Lung (tissue), 12 donors: ENCODE data around the gene VPS33A. TPM values are rescaled to one million over a fixed set of nuclear protein-coding genes. Genes with fewer than 3 reads are reported as not detected.
"Not testable (repeated sequence)": the region's sequence is repeated elsewhere in the genome, so short reads cannot be mapped to it uniquely, and the experiment has no call there.

ENCODE experiments used
- ATAC-seq: fragments of 200-7000 bp; cut with Tn5 transposase; one replicate; pipeline ENCODE4 v1.9.1; 2020; ENCODE audit warnings: moderate number of reproducible peaks; ENCODE audit not compliant: insufficient read depth, low FRiP score
- DNase-seq, 3 donors: peaks; one replicate each; pipeline ENCODE4 v3.0.0-alpha.2; 2013 to 2017
- H3K27ac ChIP-seq, 2 donors: one replicate each; pipeline ENCODE4 v1.5.1; 2013; ENCODE audit warnings: mild to moderate bottlenecking in 2 of 2, moderate library complexity in 2 of 2, control low read depth in 1 of 2, inconsistent platforms in 1 of 2, low read depth in 1 of 2, low read length in 1 of 2
- H3K27me3 ChIP-seq, 3 donors: one replicate each; pipeline ENCODE4 v1.5.1; 2013; ENCODE audit warnings: low read length in 2 of 3; ENCODE audit not compliant: control insufficient read depth in 3 of 3, insufficient read depth in 3 of 3
- H3K36me3 ChIP-seq, 4 donors: one replicate each; pipeline ENCODE4 v1.5.1; 2013; ENCODE audit warnings: low read length in 4 of 4, mild to moderate bottlenecking in 1 of 4, moderate library complexity in 1 of 4; ENCODE audit not compliant: control insufficient read depth in 4 of 4, insufficient read depth in 4 of 4
- H3K4me1 ChIP-seq, 5 donors: one replicate each; pipeline ENCODE4 v1.5.1; 2013; ENCODE audit warnings: low read length in 5 of 5, mild to moderate bottlenecking in 2 of 5, moderate library complexity in 1 of 5; ENCODE audit not compliant: control insufficient read depth in 5 of 5, insufficient read depth in 5 of 5
- H3K4me3 ChIP-seq: one replicate; pipeline ENCODE4 v1.5.1; 2013; ENCODE audit warnings: mild to moderate bottlenecking, control low read depth, moderate library complexity
- H3K9ac ChIP-seq, 2 donors: one replicate each; pipeline ENCODE4 v1.5.1; 2013; ENCODE audit warnings: low read length in 2 of 2, control low read depth in 1 of 2; ENCODE audit not compliant: insufficient read depth in 1 of 2
- H3K9me3 ChIP-seq, 4 donors: one replicate each; pipeline ENCODE4 v1.5.1; 2013; ENCODE audit warnings: low read length in 3 of 4, mild to moderate bottlenecking in 1 of 4, moderate library complexity in 1 of 4; ENCODE audit not compliant: control insufficient read depth in 4 of 4, insufficient read depth in 3 of 4
- WGBS, 2 donors: extraction: QIAGEN DNeasy Blood & Tissue Kit; methylation state at CpG; one replicate each; pipeline ENCODE4 v1.1.7; 2013; 5-methylcytosine and 5-hydroxymethylcytosine counted together
- polyA plus RNA-seq, 2 donors: library from polyadenylated mRNA; stranded (reverse); fragments of 200-250 nt; gene quantifications; one replicate each; pipeline ENCODE4 v1.2.1, GENCODE V29; 2013
- total RNA-seq, 2 donors: library from RNA; depleted of rRNA in 1 of 2; stranded (reverse); fragments of >200 nt in 1 of 2; gene quantifications; one replicate each; pipeline ENCODE4 v1.2.1, GENCODE V29; 2014 to 2021
- TF ChIP-seq, protein P1 (sequence below): IDR thresholded peaks from 2 replicates; pipeline ENCODE4 v1.5.1; 2012; ENCODE audit warnings: mild to moderate bottlenecking; ENCODE audit errors: control extremely low read depth, extremely low read depth
- donor health status: control.
- donor health status: control.
- donor health status: Bipolar disorder and iron deficiency.
- donor health status: healthy.
- donor health status: DM: yes; HTN: yes; CAD: no.

The VPS33A gene
- total and polyA plus RNA-seq, 4 donors = 8.1 to 17.6 (median 15.4) TPM

DNA sequence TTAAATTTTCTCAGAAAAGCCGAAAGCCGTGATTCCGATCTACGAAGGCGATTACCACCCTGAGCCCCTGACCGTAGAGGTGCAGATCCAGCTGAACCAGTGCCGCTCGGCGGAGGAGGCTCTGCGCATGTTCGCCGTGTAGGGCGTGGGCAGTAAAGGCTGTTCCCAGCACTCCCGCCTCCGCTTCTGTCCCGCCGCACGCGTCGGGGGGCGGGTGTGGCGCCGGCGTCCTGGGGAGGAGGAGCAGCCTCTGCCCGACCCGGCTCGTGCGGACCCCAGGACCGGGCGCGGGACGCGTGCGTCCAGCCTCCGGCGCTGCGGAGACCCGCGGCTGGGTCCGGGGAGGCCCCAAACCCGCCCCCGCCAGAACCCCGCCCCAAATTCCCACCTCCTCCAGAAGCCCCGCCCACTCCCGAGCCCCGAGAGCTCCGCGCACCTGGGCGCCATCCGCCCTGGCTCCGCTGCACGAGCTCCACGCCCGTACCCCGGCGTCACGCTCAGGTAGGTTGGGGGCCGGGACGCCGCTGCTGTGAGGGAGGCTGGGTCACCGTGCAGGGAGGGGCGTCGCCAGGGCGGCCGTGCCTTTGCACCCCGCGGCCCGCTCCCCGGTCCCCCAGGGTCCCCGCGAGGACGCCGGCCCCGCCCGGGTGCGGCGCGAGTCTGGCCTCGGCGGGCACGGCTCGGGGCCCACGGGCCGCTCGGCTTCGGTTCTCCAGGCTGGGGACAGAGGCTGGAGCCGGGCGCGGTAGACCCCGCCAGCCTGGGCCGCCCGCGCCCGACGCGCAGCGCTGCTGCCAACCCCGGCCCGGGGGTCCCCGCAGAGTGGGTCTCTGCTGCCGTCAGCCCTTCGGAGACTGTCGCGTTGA is 62.8 kb downstream of the VPS33A start, which contains the start of gene B3GNT4:
B3GNT4 (plus strand) TSS at position 409 of the 866 bp plus-strand sequence. CDS start 910 bp downstream, outside the sequence.
- Histone ChIP-seq H3K9ac (no peak within 1 kb of the TSS), H3K27me3 (peaks cover 0 to 42% (median 24%) of the 10 kb centered on the region in 3 donors), H3K27ac (no peak within 1 kb of the TSS), H3K4me3 (peak within 1 kb of the TSS; percentile 45), H3K9me3 (no peaks in the 10 kb centered on the region), H3K36me3 (peaks cover 5 to 16% (median 13%) of the 10 kb centered on the region in 4 donors), H3K4me1 (peaks cover 0 to 9% (median 4%) of the 10 kb centered on the region in 5 donors)
- WGBS, 2 donors = 1% methylated on average over 80 to 104 of the region's 104 CpGs
- TF ChIP-seq, protein P1, sequence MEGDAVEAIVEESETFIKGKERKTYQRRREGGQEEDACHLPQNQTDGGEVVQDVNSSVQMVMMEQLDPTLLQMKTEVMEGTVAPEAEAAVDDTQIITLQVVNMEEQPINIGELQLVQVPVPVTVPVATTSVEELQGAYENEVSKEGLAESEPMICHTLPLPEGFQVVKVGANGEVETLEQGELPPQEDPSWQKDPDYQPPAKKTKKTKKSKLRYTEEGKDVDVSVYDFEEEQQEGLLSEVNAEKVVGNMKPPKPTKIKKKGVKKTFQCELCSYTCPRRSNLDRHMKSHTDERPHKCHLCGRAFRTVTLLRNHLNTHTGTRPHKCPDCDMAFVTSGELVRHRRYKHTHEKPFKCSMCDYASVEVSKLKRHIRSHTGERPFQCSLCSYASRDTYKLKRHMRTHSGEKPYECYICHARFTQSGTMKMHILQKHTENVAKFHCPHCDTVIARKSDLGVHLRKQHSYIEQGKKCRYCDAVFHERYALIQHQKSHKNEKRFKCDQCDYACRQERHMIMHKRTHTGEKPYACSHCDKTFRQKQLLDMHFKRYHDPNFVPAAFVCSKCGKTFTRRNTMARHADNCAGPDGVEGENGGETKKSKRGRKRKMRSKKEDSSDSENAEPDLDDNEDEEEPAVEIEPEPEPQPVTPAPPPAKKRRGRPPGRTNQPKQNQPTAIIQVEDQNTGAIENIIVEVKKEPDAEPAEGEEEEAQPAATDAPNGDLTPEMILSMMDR = no peak
- peak; percentile 42 to 55 (median 55) for DNase-seq
- peak; percentile 89 for ATAC-seq

DNA sequence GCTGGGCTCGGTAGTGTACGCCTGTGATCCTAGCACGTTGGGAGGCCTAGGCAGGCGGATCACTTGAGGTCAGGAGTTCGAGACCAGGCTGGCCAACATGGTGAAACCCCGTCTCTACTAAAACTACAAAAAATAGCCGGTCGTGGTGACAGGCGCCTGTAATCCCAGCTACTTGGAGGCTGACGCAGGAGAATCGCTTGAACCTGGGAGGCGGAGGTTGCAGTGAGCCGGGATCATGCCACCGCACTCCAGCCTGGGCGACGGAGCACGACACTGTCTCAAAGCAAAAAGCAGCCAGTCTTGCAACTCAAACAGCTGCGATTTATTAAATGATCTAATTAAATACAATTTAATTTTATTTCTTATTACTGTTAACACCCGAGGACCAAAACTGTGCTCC is 63.5 kb downstream of the VPS33A start:
- not testable (repeated sequence) for H3K9ac ChIP-seq, H3K4me3 ChIP-seq, H3K27ac ChIP-seq, H3K4me1 ChIP-seq, DNase-seq, ATAC-seq, H3K9me3 ChIP-seq
- 66 to 68% methylated on average over 19 of the region's 19 CpGs for WGBS, 2 donors
- H3K36me3 ChIP-seq = peaks cover 2 to 10% (median 6%) of the 10 kb centered on the region in 4 donors
- H3K27me3 ChIP-seq = peaks cover 0 to 46% (median 24%) of the 10 kb centered on the region in 3 donors

DNA sequence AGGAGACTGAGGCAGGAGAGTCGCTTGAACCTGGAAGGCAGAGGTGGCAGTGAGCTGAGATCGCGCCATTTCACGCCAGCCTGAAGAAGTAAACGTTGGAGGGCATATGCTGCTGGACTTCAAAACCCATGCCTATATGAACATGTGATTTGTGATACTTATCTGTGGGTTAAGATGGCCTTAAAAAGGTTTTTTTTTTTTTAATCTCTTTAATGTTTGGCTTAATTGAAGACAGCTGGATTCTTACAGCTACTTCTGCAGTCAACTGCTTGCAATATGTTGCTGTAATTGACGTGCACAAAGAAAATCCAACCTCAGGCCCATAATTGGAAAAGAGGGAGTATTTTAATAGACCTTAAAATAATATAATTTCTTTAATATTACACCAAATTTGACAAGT is 64.3 kb downstream of the VPS33A start:
- 95 to 98% methylated on average over 6 of the region's 6 CpGs for WGBS, 2 donors

DNA sequence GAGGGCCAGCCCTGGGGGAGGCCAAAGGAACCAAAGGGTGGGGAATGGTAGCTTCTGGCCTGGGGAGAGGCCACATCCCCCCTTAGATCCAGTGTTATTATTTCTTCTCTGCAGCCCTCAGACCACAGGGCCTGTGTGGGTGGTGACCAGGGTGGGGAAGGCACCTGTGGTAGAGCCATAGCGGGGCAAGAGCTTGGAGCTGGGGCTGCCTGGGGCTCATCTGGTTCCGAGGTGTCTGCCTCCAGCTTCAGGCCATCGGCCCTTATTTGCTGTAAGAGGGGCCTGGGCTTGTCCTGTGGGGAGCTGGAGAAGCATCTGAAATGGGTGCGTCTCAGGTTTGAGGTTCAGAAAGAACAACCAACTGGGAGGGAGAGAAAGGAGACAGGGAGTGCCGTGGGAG is 64.9 kb downstream of the VPS33A start:
- Histone ChIP-seq H3K4me3 (no peak overlapping the region), H3K9me3 (no peaks in the 10 kb centered on the region), H3K4me1 (peaks cover 0 to 9% (median 4%) of the 10 kb centered on the region in 5 donors), H3K27me3 (peaks cover 0 to 44% (median 24%) of the 10 kb centered on the region in 3 donors), H3K36me3 (no peaks in the 10 kb centered on the region), H3K27ac (no peak overlapping the region), H3K9ac (no peak overlapping the region)
- DNase-seq (no peak), ATAC-seq (no peak)
- WGBS, 2 donors = 90 to 99% methylated on average over 5 of the region's 5 CpGs
- TF ChIP-seq, protein P1 = no peak

More for the DNA sequence above, 64.3 kb downstream of the VPS33A start:
- Histone ChIP-seq H3K27ac (no peak overlapping the region), H3K9ac (no peak overlapping the region), H3K4me1 (peaks cover 0 to 9% (median 4%) of the 10 kb centered on the region in 5 donors), H3K4me3 (no peak overlapping the region), H3K27me3 (peaks cover 0 to 47% (median 24%) of the 10 kb centered on the region in 3 donors), H3K9me3 (no peaks in the 10 kb centered on the region), H3K36me3 (peaks cover 0 to 3% (median 2%) of the 10 kb centered on the region in 4 donors)
- ATAC-seq (no peak), DNase-seq (no peak)
- TF ChIP-seq, protein P1 = no peak
